Calu3 (cell line): ENCODE data around the gene UQCR11. TPM values are rescaled to one million over a fixed set of nuclear protein-coding genes. Genes with fewer than 3 reads are reported as not detected.

Experiments used
- BruUV-seq: library from RNA; stranded (reverse); fragments of 400-500 nt; replicated peaks from 2 replicates; lab custom pipeline; 2021; lab: Mats Ljungman, UMichigan
- CTCF ChIA-PET: fragments of 300-600 bp; sonication (Branson Sonifier 250); formaldehyde crosslinking; loops from one replicate; lab custom pipeline; 2022; ENCODE audit warnings: antibody characterized with exemption; lab: Charles Lee
- DNase-seq: peaks from one replicate; pipeline ENCODE4 v3.0.0; 2022
- H3K27ac Mint-ChIP-seq: one replicate; pipeline ENCODE4 v1.8.0; 2022; ENCODE audit warnings: mixed read lengths; ENCODE audit not compliant: unreplicated experiment
- H3K27me3 Mint-ChIP-seq: one replicate; pipeline ENCODE4 v1.8.0; 2022; ENCODE audit warnings: mixed read lengths; ENCODE audit not compliant: unreplicated experiment
- H3K36me3 Mint-ChIP-seq: one replicate; pipeline ENCODE4 v1.8.0; 2022; ENCODE audit warnings: mild to moderate bottlenecking, moderate library complexity, mixed read lengths; ENCODE audit not compliant: insufficient read depth, unreplicated experiment
- H3K4me1 Mint-ChIP-seq: one replicate; pipeline ENCODE4 v1.8.0; 2022; ENCODE audit warnings: mild to moderate bottlenecking, low read depth, mixed read lengths; ENCODE audit not compliant: unreplicated experiment
- H3K4me3 Mint-ChIP-seq: one replicate; pipeline ENCODE4 v1.8.0; 2022; ENCODE audit warnings: mild to moderate bottlenecking, low read depth, moderate library complexity, mixed read lengths; ENCODE audit not compliant: unreplicated experiment
- H3K9me3 Mint-ChIP-seq: one replicate; pipeline ENCODE4 v1.8.0; 2022; ENCODE audit warnings: low read depth, mixed read lengths; ENCODE audit not compliant: unreplicated experiment
- CTCF ChIP-seq: fragments of 200-600 bp; IDR thresholded peaks from one replicate; pipeline ENCODE4 v1.8.0; 2022; ENCODE audit warnings: antibody characterized with exemption; ENCODE audit not compliant: unreplicated experiment
- intact Hi-C: fragments of 100-400 bp; cut with micrococcal nuclease; formaldehyde crosslinking; loops from one replicate; pipeline ENCODE4 v1.10.0; 2022; ENCODE audit not compliant: unreplicated experiment
- total RNA-seq: library from RNA; stranded (reverse); gene quantifications from 2 replicates; pipeline ENCODE4 v1.2.3, GENCODE V29; 2022

UQCR11 gene
- total RNA-seq, 1 experiment from 2014 or later: 148 TPM

GRCh38 chr19:1649706-1650649 is 44.7 kb upstream of the UQCR11 start:
- Mint-ChIP-seq H3K27ac (no peak overlapping the region), H3K36me3 (peaks cover 37% of the 10 kb centered on the region), H3K27me3 (no peaks in the 10 kb centered on the region), H3K4me3 (peak overlapping the region; percentile 56), H3K4me1 (no peaks in the 10 kb centered on the region), H3K9me3 (no peaks in the 10 kb centered on the region)
- CTCF ChIA-PET: no interaction called here
- TF ChIP-seq CTCF: no peak
- no peak for DNase-seq
- intact Hi-C loops: no loop called here
- BruUV-seq: no TSS peak

GRCh38 chr19:1648920-1649541 is 43.8 kb upstream of the UQCR11 start:
- no peak for TF ChIP-seq CTCF
- H3K27ac Mint-ChIP-seq: no peak overlapping the region
- H3K4me1 Mint-ChIP-seq: no peaks in the 10 kb centered on the region
- DNase-seq: no peak
- no peak overlapping the region for H3K4me3 Mint-ChIP-seq
- peaks cover 38% of the 10 kb centered on the region for H3K36me3 Mint-ChIP-seq
- H3K9me3 Mint-ChIP-seq: no peaks in the 10 kb centered on the region
- intact Hi-C loops: no loop called here
- CTCF ChIA-PET: no interaction called here
- H3K27me3 Mint-ChIP-seq: no peaks in the 10 kb centered on the region
- BruUV-seq: no TSS peak

- CTCF ChIA-PET: no interaction called here
- no peak overlapping the region for H3K27ac Mint-ChIP-seq
Observed at GRCh38 chr19:1648459-1648849, 43.2 kb upstream of the UQCR11 start.

More at GRCh38 chr19:1648459-1648849, 43.2 kb upstream of the UQCR11 start:
- Mint-ChIP-seq H3K36me3 (peaks cover 38% of the 10 kb centered on the region), H3K4me1 (no peaks in the 10 kb centered on the region), H3K9me3 (no peaks in the 10 kb centered on the region), H3K4me3 (no peak overlapping the region), H3K27me3 (no peaks in the 10 kb centered on the region)
- TF ChIP-seq CTCF: no peak
- intact Hi-C loops: no loop called here
- DNase-seq: no peak
- no TSS peak for BruUV-seq
